GM23338 (cell line): ENCODE results near the gene S100A5. TPM values are rescaled to one million over a fixed set of nuclear protein-coding genes. Genes with fewer than 3 reads are reported as not detected.

ENCODE experiments used
- ATAC-seq: fragments of 200-7000 bp; cut with Tn5 transposase; 3 replicates; pipeline ENCODE4 v1.9.1; 2020
- DNase-seq: peaks from one replicate; pipeline ENCODE4 v3.0.0-alpha.2; 2015; ENCODE audit warnings: low spot score
- H2AFZ ChIP-seq: fragments of 200-600 bp; sonication (generic); 2 replicates; pipeline ENCODE4 v1.8.0; 2016; ENCODE audit warnings: antibody characterized with exemption, mild to moderate bottlenecking, moderate library complexity
- H3F3A ChIP-seq: fragments of 200-600 bp; sonication (generic); replicated peaks from 2 replicates; pipeline ENCODE4 v1.8.0; 2017; ENCODE audit warnings: antibody characterized with exemption, mixed run types, low read depth
- H3K27ac ChIP-seq: fragments of 200-600 bp; sonication (generic); 2 replicates; pipeline ENCODE4 v1.6.1; 2016; ENCODE audit warnings: low read depth
- H3K27me3 ChIP-seq: fragments of 200-600 bp; sonication (generic); 2 replicates; pipeline ENCODE4 v1.8.0; 2016; ENCODE audit warnings: mild to moderate bottlenecking, mixed run types, moderate library complexity; ENCODE audit not compliant: insufficient read depth
- H3K36me3 ChIP-seq: fragments of 200-600 bp; sonication (generic); 2 replicates; pipeline ENCODE4 v1.8.0; 2016; ENCODE audit warnings: mild to moderate bottlenecking; ENCODE audit not compliant: insufficient read depth
- H3K4me1 ChIP-seq: fragments of 200-600 bp; sonication (generic); 2 replicates; pipeline ENCODE4 v1.8.0; 2016; ENCODE audit warnings: mild to moderate bottlenecking, moderate library complexity; ENCODE audit not compliant: insufficient read depth
- H3K4me2 ChIP-seq: fragments of 200-600 bp; sonication (generic); 2 replicates; pipeline ENCODE4 v1.7.1; 2017; ENCODE audit warnings: mixed run types
- H3K4me3 ChIP-seq: fragments of 200-600 bp; sonication (generic); 2 replicates; pipeline ENCODE4 v1.6.1; 2016; ENCODE audit warnings: mixed run types
- H3K79me2 ChIP-seq: fragments of 200-600 bp; sonication (generic); replicated peaks from 2 replicates; pipeline ENCODE4 v1.8.0; 2017; ENCODE audit warnings: mild to moderate bottlenecking; ENCODE audit not compliant: insufficient read depth
- H3K9me2 ChIP-seq: fragments of 200-600 bp; sonication (generic); 2 replicates; pipeline ENCODE4 v1.8.0; 2017; ENCODE audit not compliant: insufficient read depth
- H4K20me1 ChIP-seq: fragments of 200-600 bp; sonication (generic); replicated peaks from 2 replicates; pipeline ENCODE4 v1.8.0; 2017; ENCODE audit warnings: mild to moderate bottlenecking; ENCODE audit not compliant: insufficient read depth
- H3K27ac Mint-ChIP-seq: 2 replicates; pipeline ENCODE4 v1.8.0; 2020; ENCODE audit warnings: inconsistent platforms, mild to moderate bottlenecking, moderate library complexity, mixed read lengths
- H3K27me3 Mint-ChIP-seq: 3 replicates; pipeline ENCODE4 v1.8.0; 2022; ENCODE audit warnings: low read depth, mild to moderate bottlenecking, moderate library complexity, mixed read lengths, inconsistent platforms; ENCODE audit not compliant: insufficient read depth, poor library complexity
- H3K36me3 Mint-ChIP-seq: 3 replicates; pipeline ENCODE4 v1.8.0; 2021; ENCODE audit warnings: low read depth, mild to moderate bottlenecking, inconsistent platforms, moderate library complexity, mixed read lengths
- H3K4me1 Mint-ChIP-seq: 3 replicates; pipeline ENCODE4 v1.8.0; 2020; ENCODE audit warnings: mild to moderate bottlenecking, inconsistent platforms, mixed read lengths
- H3K4me3 Mint-ChIP-seq: 3 replicates; pipeline ENCODE4 v1.8.0; 2021; ENCODE audit warnings: moderate library complexity, mild to moderate bottlenecking, inconsistent platforms, mixed read lengths
- H3K9me3 Mint-ChIP-seq: 3 replicates; pipeline ENCODE4 v1.8.0; 2020; ENCODE audit warnings: moderate library complexity, mild to moderate bottlenecking, inconsistent platforms, mixed read lengths
- POLR2AphosphoS5 ChIP-seq: IDR thresholded peaks from 2 replicates; pipeline ENCODE4 v1.6.1; 2016; ENCODE audit warnings: antibody characterized with exemption, low read depth
- ZNF331 ChIP-seq: fragments of 250-450 bp; sonication (Bioruptor Pico); IDR thresholded peaks from 2 replicates; pipeline ENCODE4 v1.5.0; 2020; ENCODE audit warnings: low read depth, mild to moderate bottlenecking, moderate library complexity
- polyA plus RNA-seq: library from polyadenylated mRNA; unstranded; fragments of >200 nt; fragmentation: Nextera tagmentation; extraction: Ambion mirVana; gene quantifications from 2 replicates; pipeline ENCODE4 v1.2.1, GENCODE V29; 2016
- total RNA-seq: library from RNA; depleted of rRNA; stranded (reverse); fragments of >200 nt; shearing (Covaris generic); gene quantifications from 2 replicates; pipeline ENCODE4 v1.2.3, GENCODE V29; 2014
- TF ChIP-seq, protein P1 (sequence below): fragments of 250-450 bp; sonication (Bioruptor Pico); IDR thresholded peaks from 2 replicates; pipeline ENCODE4 v1.5.0; 2020; ENCODE audit warnings: mild to moderate bottlenecking, moderate library complexity
- TF ChIP-seq, protein P2 (sequence below), 2 experiments: fragments of 200-600 bp in 1 of 2; sonication (generic) in 1 of 2; conservative IDR thresholded peaks; 2 replicates each; pipeline versions ENCODE4 v1.5.1 to v1.6.1; 2016 to 2017; ENCODE audit warnings: antibody characterized with exemption in 2 of 2, low read depth in 2 of 2, mild to moderate bottlenecking in 2 of 2, moderate library complexity in 1 of 2

The S100A5 gene
- total and polyA plus RNA-seq, 2 experiments from 2014 or later: 0.47 TPM; not detected in 1

DNA sequence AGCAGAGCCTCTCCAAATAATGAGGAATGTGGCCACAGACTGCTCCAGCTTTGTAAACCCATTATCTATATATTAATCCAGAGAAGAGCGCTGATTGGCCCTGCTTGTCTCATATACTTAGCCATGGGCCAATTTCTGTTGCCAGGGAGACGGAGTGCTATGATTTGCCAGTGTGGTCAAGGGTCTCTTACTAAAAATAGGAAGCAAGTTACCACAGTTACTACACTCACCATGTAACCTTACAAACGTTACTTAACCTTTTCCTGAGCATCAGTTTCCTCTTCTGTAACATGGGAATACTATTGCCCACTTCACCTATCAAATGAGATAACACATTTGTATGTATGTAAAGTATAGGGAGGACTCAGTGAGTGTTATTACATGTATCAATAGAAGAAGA lies 32.6 kb upstream of the S100A5 start (continued):
- TF ChIP-seq, protein P1, sequence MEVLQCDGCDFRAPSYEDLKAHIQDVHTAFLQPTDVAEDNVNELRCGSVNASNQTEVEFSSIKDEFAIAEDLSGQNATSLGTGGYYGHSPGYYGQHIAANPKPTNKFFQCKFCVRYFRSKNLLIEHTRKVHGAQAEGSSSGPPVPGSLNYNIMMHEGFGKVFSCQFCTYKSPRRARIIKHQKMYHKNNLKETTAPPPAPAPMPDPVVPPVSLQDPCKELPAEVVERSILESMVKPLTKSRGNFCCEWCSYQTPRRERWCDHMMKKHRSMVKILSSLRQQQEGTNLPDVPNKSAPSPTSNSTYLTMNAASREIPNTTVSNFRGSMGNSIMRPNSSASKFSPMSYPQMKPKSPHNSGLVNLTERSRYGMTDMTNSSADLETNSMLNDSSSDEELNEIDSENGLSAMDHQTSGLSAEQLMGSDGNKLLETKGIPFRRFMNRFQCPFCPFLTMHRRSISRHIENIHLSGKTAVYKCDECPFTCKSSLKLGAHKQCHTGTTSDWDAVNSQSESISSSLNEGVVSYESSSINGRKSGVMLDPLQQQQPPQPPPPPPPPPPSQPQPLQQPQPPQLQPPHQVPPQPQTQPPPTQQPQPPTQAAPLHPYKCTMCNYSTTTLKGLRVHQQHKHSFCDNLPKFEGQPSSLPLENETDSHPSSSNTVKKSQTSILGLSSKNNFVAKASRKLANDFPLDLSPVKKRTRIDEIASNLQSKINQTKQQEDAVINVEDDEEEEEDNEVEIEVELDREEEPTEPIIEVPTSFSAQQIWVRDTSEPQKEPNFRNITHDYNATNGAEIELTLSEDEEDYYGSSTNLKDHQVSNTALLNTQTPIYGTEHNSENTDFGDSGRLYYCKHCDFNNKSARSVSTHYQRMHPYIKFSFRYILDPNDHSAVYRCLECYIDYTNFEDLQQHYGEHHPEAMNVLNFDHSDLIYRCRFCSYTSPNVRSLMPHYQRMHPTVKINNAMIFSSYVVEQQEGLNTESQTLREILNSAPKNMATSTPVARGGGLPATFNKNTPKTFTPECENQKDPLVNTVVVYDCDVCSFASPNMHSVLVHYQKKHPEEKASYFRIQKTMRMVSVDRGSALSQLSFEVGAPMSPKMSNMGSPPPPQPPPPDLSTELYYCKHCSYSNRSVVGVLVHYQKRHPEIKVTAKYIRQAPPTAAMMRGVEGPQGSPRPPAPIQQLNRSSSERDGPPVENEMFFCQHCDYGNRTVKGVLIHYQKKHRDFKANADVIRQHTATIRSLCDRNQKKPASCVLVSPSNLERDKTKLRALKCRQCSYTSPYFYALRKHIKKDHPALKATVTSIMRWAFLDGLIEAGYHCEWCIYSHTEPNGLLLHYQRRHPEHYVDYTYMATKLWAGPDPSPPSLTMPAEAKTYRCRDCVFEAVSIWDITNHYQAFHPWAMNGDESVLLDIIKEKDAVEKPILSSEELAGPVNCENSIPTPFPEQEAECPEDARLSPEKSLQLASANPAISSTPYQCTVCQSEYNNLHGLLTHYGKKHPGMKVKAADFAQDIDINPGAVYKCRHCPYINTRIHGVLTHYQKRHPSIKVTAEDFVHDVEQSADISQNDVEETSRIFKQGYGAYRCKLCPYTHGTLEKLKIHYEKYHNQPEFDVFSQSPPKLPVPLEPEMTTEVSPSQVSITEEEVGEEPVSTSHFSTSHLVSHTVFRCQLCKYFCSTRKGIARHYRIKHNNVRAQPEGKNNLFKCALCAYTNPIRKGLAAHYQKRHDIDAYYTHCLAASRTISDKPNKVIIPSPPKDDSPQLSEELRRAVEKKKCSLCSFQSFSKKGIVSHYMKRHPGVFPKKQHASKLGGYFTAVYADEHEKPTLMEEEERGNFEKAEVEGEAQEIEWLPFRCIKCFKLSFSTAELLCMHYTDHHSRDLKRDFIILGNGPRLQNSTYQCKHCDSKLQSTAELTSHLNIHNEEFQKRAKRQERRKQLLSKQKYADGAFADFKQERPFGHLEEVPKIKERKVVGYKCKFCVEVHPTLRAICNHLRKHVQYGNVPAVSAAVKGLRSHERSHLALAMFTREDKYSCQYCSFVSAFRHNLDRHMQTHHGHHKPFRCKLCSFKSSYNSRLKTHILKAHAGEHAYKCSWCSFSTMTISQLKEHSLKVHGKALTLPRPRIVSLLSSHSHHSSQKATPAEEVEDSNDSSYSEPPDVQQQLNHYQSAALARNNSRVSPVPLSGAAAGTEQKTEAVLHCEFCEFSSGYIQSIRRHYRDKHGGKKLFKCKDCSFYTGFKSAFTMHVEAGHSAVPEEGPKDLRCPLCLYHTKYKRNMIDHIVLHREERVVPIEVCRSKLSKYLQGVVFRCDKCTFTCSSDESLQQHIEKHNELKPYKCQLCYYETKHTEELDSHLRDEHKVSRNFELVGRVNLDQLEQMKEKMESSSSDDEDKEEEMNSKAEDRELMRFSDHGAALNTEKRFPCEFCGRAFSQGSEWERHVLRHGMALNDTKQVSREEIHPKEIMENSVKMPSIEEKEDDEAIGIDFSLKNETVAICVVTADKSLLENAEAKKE (CRISPR knock-in tag): no peak
- no peak for TF ChIP-seq ZNF331 (CRISPR knock-in tag)

DNA sequence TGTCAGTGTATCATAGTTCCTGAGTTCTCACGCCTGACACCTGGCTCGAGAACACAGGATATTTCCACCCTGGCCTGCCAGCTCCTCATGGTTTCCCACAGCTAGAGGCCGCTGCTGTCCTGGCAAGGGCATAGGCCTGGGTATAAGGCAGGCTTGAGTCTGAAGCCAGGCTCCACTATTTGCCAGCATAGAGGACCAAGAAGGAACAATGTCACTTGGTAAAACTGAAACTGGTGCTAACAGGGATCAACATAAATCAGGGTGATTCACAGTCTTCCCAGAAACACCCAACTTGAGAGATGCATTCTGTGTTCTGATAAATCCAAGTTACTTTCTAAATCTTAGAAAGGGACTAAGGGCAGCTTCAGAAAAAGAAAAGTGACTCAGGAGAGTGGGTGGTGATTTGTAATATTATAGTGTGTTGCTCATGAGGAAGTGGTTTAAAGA lies 31.9 kb upstream of the S100A5 start:
- Histone ChIP-seq H3K27me3 (no peaks in the 10 kb centered on the region), H3K27ac (no peak overlapping the region), H3K79me2 (no peaks in the 10 kb centered on the region), H3K4me2 (no peak overlapping the region), H3K4me1 (peaks cover 8% of the 10 kb centered on the region), H2AFZ (no peak overlapping the region), H3K4me3 (no peak overlapping the region), H3K9me2 (no peaks in the 10 kb centered on the region), H4K20me1 (no peaks in the 10 kb centered on the region), H3K36me3 (no peaks in the 10 kb centered on the region), H3F3A (0 out of 2 replicates have a peak, but pooled peaks cover 5% of the 10 kb centered on the region)
- H3K27me3 Mint-ChIP-seq: peaks cover 15% of the 10 kb centered on the region
- DNase-seq (peak; percentile 76), ATAC-seq (peak; percentile 69)
- H3K36me3 Mint-ChIP-seq: no peaks in the 10 kb centered on the region; the same call in 1 of the 3 replicates
- H3K4me1 Mint-ChIP-seq: peaks cover 15% of the 10 kb centered on the region
- peaks cover 23% of the 10 kb centered on the region; the same call in 2 of the 3 replicates for H3K9me3 Mint-ChIP-seq
- H3K4me3 Mint-ChIP-seq: no peak overlapping the region
- H3K27ac Mint-ChIP-seq: no peak overlapping the region
- TF ChIP-seq, protein P1 (CRISPR knock-in tag): no peak
- TF ChIP-seq, protein P2, sequence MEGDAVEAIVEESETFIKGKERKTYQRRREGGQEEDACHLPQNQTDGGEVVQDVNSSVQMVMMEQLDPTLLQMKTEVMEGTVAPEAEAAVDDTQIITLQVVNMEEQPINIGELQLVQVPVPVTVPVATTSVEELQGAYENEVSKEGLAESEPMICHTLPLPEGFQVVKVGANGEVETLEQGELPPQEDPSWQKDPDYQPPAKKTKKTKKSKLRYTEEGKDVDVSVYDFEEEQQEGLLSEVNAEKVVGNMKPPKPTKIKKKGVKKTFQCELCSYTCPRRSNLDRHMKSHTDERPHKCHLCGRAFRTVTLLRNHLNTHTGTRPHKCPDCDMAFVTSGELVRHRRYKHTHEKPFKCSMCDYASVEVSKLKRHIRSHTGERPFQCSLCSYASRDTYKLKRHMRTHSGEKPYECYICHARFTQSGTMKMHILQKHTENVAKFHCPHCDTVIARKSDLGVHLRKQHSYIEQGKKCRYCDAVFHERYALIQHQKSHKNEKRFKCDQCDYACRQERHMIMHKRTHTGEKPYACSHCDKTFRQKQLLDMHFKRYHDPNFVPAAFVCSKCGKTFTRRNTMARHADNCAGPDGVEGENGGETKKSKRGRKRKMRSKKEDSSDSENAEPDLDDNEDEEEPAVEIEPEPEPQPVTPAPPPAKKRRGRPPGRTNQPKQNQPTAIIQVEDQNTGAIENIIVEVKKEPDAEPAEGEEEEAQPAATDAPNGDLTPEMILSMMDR (conservative IDR thresholded peaks at IDR 0.05; ENCODE audit: low read depth in 2 of 2): peak; percentile 76 to 96
- TF ChIP-seq POLR2AphosphoS5: no peak
